ENCODE data around the gene STK10. TPM values are rescaled to one million over a fixed set of nuclear protein-coding genes. Genes with fewer than 3 reads are reported as not detected.

Gene STK10
- polyA plus RNA-seq, 1 of the 3 experiments (the other 2 are of a cell fraction), result 11.0 TPM

- H3F3A ChIP-seq (replicated peaks; ENCODE audit: insufficient read depth), result peaks cover 5% of the 10 kb centered on the region
- H3K36me3 ChIP-seq (replicated peaks in 1 of 2; ENCODE audit: control insufficient read depth in 1 of 2, insufficient read depth in 2 of 2, low read length in 1 of 2), result no peaks in the 10 kb centered on the region
- 16% methylated on average over 3 of the region's 3 CpGs for WGBS (ENCODE audit: low lambda C conversion rate)
- ChIA-PET CTCF (interaction anchor here (1.4 to 3.8 kb wide), 5 partner anchors 21 to 96 kb away, joined by 3 to 26 read pairs (median 13); no protein-coding TSS in a partner anchor), POLR2A (no interaction called here)
- DNase-seq, result no peak
- peak overlapping the region; percentile 94 for H3K4me2 ChIP-seq
- no peaks in the 10 kb centered on the region for H3K9me2 ChIP-seq
- no peak overlapping the region for H3K27ac ChIP-seq (ENCODE audit: low read depth in 2 of 2, low read length in 1 of 2)
- H4K20me1 ChIP-seq (ENCODE audit: insufficient read depth), result peaks cover 27% of the 10 kb centered on the region
- H2AFZ ChIP-seq (ENCODE audit: low read depth), result no peak overlapping the region
- peaks cover 41% of the 10 kb centered on the region for H3K79me2 ChIP-seq (ENCODE audit: insufficient read depth)
- H3K4me1 ChIP-seq (ENCODE audit: control insufficient read depth in 1 of 2, insufficient read depth in 2 of 2, low read depth in 1 of 2, low read length in 1 of 2), result peaks cover 11 to 19% of the 10 kb centered on the region in 2 experiments
- no peaks in the 10 kb centered on the region for H3K27me3 ChIP-seq (ENCODE audit: insufficient read depth)
- no peak overlapping the region for H3K9ac ChIP-seq
- peak; percentile 19; the same call in 1 of the 2 replicates for TF ChIP-seq PBX3 (IDR thresholded peaks at IDR 0.05)
- TF ChIP-seq RAD21 (IDR thresholded peaks at IDR 0.05; ENCODE audit: low read length), result no peak
- no peak for TF ChIP-seq IRF3 (IDR thresholded peaks at IDR 0.05; ENCODE audit: low read depth, low read length)
- TF ChIP-seq FOSL2 (IDR thresholded peaks at IDR 0.05; ENCODE audit: borderline replicate concordance, low read depth), result 0 out of 2 replicates have a peak, but pooled peaks have one; percentile 17
- peak; percentile 42; the same call in 1 of the 2 replicates for TF ChIP-seq JUND (IDR thresholded peaks at IDR 0.05)
- no peak for TF ChIP-seq RFX5 (IDR thresholded peaks at IDR 0.05; ENCODE audit: low read length)
- TF ChIP-seq TCF12 (IDR thresholded peaks at IDR 0.05), result peak; percentile 48; the same call in 1 of the 2 replicates
- TF ChIP-seq TAF1 (IDR thresholded peaks at IDR 0.05; ENCODE audit: borderline replicate concordance, low read depth, low read length), result no peak
- TF ChIP-seq SMC3 (IDR thresholded peaks at IDR 0.05; ENCODE audit: low read depth, low read length), result no peak
- no peaks in the 10 kb centered on the region for H3K9me3 ChIP-seq
- H3K4me3 ChIP-seq (ENCODE audit: low read depth in 2 of 2, low read length in 1 of 2), result peak overlapping the region in 1 of 2 experiments; percentile 85; a peak in 1 of 4 replicates
These were observed 179.9 kb downstream of the STK10 start for GRCh38 chr5:172008111-172008455.

- Histone ChIP-seq H3K9ac (peak overlapping the region; percentile 97), H3K4me3 (ENCODE audit: low read depth in 2 of 2, low read length in 1 of 2) (peak overlapping the region; percentile 85 to 94), H3K4me1 (ENCODE audit: control insufficient read depth in 1 of 2, insufficient read depth in 2 of 2, low read depth in 1 of 2, low read length in 1 of 2) (peaks cover 17 to 20% of the 10 kb centered on the region in 2 experiments), H3K9me2 (no peaks in the 10 kb centered on the region), H3K27ac (ENCODE audit: low read depth in 2 of 2, low read length in 1 of 2) (peak overlapping the region; percentile 97 to 98), H3K9me3 (no peaks in the 10 kb centered on the region), H3K36me3 (replicated peaks in 1 of 2; ENCODE audit: control insufficient read depth in 1 of 2, insufficient read depth in 2 of 2, low read length in 1 of 2) (no peaks in the 10 kb centered on the region), H2AFZ (ENCODE audit: low read depth) (peak overlapping the region; percentile 97), H3F3A (replicated peaks; ENCODE audit: insufficient read depth) (peaks cover 6% of the 10 kb centered on the region), H4K20me1 (ENCODE audit: insufficient read depth) (peaks cover 34% of the 10 kb centered on the region), H3K4me2 (peak overlapping the region; percentile 94), H3K79me2 (ENCODE audit: insufficient read depth) (peaks cover 48% of the 10 kb centered on the region), H3K27me3 (ENCODE audit: insufficient read depth) (no peaks in the 10 kb centered on the region)
- CTCF ChIA-PET, result interaction anchor here (0.6 to 3.8 kb wide), 10 partner anchors 21 to 594 kb away, joined by 3 to 26 read pairs (median 5); partner anchors contain the start of genes FGF18 and STK10
- peak; percentile 12 for DNase-seq
- 32% methylated on average over 36 of the region's 37 CpGs for WGBS (ENCODE audit: low lambda C conversion rate)
- POLR2A ChIA-PET, result interaction anchor here (0.6 to 1.4 kb wide), 3 partner anchors 14 to 181 kb away, joined by 3 to 4 read pairs (median 3); no protein-coding TSS in a partner anchor
- 0 out of 2 replicates have a peak, but pooled peaks have one; percentile 5 for TF ChIP-seq MAX (IDR thresholded peaks at IDR 0.05; ENCODE audit: low read depth)
- TF ChIP-seq ZBTB33 (IDR thresholded peaks at IDR 0.05; ENCODE audit: borderline replicate concordance, low read depth), result no peak
- TF ChIP-seq MXI1 (IDR thresholded peaks at IDR 0.05; ENCODE audit: low read depth, low read length), result 0 out of 2 replicates have a peak, but pooled peaks have one; percentile 35
These were observed 180.6 kb downstream of the STK10 start for GRCh38 chr5:172007175-172008110.
